Uterus (tissue), 2 donors: ENCODE data around the gene SESN3.

Source experiments
- POLR2A ChIP-seq, 2 donors: fragments of 450-650 bp; IDR thresholded peaks; one replicate each; pipeline ENCODE4 v1.6.1; 2016; ENCODE audit warnings: antibody characterized with exemption in 2 of 2, mild to moderate bottlenecking in 1 of 2, moderate library complexity in 1 of 2
- TF ChIP-seq, protein P1 (sequence below), 4 experiments: fragments of 200-600 bp in 2 of 4; fragments of 450-650 bp in 2 of 4; sonication (generic) in 2 of 4; IDR thresholded peaks; one replicate each; pipeline ENCODE4 v1.5.1; 2016 to 2019; ENCODE audit warnings: antibody characterized with exemption in 4 of 4, mild to moderate bottlenecking in 2 of 4, moderate library complexity in 1 of 4

DNA sequence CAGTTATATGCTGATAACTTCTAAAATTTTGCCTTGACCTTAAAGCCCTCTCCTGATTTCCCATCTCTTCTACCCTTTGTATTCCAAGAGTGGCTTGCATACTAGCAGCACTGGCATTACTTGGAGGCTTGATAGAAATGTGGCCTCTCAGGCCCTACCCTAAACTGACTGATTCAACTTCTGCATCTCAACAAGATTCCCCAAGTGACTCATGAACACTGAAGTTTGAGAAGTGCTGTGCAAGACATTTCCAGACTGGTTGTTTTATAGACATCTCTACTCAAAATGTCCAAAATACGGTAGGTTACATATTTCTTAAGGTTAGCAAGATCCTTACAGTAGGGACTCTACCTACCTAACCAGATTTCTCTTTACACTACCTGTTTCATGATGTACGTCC, 48.6 kb downstream of the SESN3 start:
- TF ChIP-seq, protein P1, sequence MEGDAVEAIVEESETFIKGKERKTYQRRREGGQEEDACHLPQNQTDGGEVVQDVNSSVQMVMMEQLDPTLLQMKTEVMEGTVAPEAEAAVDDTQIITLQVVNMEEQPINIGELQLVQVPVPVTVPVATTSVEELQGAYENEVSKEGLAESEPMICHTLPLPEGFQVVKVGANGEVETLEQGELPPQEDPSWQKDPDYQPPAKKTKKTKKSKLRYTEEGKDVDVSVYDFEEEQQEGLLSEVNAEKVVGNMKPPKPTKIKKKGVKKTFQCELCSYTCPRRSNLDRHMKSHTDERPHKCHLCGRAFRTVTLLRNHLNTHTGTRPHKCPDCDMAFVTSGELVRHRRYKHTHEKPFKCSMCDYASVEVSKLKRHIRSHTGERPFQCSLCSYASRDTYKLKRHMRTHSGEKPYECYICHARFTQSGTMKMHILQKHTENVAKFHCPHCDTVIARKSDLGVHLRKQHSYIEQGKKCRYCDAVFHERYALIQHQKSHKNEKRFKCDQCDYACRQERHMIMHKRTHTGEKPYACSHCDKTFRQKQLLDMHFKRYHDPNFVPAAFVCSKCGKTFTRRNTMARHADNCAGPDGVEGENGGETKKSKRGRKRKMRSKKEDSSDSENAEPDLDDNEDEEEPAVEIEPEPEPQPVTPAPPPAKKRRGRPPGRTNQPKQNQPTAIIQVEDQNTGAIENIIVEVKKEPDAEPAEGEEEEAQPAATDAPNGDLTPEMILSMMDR (IDR thresholded peaks at IDR 0.05) = no peak
- no peak for TF ChIP-seq POLR2A (IDR thresholded peaks at IDR 0.05)
